ENCODE data around the gene SGCA. TPM values are rescaled to one million over a fixed set of nuclear protein-coding genes. Genes with fewer than 3 reads are reported as not detected.

SGCA gene
- total and polyA plus RNA-seq, 2 of the 13 experiments (the other 11 are each of a cell fraction or from before 2014, with no cell fraction given) = not detected

- TF ChIP-seq, protein P1, sequence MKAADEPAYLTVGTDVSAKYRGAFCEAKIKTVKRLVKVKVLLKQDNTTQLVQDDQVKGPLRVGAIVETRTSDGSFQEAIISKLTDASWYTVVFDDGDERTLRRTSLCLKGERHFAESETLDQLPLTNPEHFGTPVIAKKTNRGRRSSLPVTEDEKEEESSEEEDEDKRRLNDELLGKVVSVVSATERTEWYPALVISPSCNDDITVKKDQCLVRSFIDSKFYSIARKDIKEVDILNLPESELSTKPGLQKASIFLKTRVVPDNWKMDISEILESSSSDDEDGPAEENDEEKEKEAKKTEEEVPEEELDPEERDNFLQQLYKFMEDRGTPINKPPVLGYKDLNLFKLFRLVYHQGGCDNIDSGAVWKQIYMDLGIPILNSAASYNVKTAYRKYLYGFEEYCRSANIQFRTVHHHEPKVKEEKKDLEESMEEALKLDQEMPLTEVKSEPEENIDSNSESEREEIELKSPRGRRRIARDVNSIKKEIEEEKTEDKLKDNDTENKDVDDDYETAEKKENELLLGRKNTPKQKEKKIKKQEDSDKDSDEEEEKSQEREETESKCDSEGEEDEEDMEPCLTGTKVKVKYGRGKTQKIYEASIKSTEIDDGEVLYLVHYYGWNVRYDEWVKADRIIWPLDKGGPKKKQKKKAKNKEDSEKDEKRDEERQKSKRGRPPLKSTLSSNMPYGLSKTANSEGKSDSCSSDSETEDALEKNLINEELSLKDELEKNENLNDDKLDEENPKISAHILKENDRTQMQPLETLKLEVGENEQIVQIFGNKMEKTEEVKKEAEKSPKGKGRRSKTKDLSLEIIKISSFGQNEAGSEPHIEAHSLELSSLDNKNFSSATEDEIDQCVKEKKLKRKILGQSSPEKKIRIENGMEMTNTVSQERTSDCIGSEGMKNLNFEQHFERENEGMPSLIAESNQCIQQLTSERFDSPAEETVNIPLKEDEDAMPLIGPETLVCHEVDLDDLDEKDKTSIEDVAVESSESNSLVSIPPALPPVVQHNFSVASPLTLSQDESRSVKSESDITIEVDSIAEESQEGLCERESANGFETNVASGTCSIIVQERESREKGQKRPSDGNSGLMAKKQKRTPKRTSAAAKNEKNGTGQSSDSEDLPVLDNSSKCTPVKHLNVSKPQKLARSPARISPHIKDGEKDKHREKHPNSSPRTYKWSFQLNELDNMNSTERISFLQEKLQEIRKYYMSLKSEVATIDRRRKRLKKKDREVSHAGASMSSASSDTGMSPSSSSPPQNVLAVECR (CRISPR knock-in tag; IDR thresholded peaks at IDR 0.05; ENCODE audit: borderline replicate concordance) = peak; percentile 80
- TF ChIP-seq ZNF749 (CRISPR knock-in tag; IDR thresholded peaks at IDR 0.05; ENCODE audit: borderline replicate concordance) = no peak
- no peak; the same call in none of the 2 replicates for TF ChIP-seq FOXC1 (CRISPR knock-in tag; IDR thresholded peaks at IDR 0.05; ENCODE audit: borderline replicate concordance)
- TF ChIP-seq, protein P2, sequence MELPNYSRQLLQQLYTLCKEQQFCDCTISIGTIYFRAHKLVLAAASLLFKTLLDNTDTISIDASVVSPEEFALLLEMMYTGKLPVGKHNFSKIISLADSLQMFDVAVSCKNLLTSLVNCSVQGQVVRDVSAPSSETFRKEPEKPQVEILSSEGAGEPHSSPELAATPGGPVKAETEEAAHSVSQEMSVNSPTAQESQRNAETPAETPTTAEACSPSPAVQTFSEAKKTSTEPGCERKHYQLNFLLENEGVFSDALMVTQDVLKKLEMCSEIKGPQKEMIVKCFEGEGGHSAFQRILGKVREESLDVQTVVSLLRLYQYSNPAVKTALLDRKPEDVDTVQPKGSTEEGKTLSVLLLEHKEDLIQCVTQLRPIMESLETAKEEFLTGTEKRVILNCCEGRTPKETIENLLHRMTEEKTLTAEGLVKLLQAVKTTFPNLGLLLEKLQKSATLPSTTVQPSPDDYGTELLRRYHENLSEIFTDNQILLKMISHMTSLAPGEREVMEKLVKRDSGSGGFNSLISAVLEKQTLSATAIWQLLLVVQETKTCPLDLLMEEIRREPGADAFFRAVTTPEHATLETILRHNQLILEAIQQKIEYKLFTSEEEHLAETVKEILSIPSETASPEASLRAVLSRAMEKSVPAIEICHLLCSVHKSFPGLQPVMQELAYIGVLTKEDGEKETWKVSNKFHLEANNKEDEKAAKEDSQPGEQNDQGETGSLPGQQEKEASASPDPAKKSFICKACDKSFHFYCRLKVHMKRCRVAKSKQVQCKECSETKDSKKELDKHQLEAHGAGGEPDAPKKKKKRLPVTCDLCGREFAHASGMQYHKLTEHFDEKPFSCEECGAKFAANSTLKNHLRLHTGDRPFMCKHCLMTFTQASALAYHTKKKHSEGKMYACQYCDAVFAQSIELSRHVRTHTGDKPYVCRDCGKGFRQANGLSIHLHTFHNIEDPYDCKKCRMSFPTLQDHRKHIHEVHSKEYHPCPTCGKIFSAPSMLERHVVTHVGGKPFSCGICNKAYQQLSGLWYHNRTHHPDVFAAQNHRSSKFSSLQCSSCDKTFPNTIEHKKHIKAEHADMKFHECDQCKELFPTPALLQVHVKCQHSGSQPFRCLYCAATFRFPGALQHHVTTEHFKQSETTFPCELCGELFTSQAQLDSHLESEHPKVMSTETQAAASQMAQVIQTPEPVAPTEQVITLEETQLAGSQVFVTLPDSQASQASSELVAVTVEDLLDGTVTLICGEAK (IDR thresholded peaks at IDR 0.05) = no peak
- TF ChIP-seq, protein P2 (CRISPR knock-in tag; IDR thresholded peaks at IDR 0.05) = 0 out of 2 replicates have a peak, but pooled peaks have one; percentile 37
- no peak for TF ChIP-seq HOXA7 (CRISPR knock-in tag; IDR thresholded peaks at IDR 0.05)
- peak; percentile 37; the same call in 1 of the 2 replicates for TF ChIP-seq FOXA3 (CRISPR knock-in tag; IDR thresholded peaks at IDR 0.05)
- peak; percentile 82; the same call in 1 of the 2 replicates for TF ChIP-seq SPEN (CRISPR knock-in tag; IDR thresholded peaks at IDR 0.05; ENCODE audit: low read depth)
- TF ChIP-seq, protein P3, sequence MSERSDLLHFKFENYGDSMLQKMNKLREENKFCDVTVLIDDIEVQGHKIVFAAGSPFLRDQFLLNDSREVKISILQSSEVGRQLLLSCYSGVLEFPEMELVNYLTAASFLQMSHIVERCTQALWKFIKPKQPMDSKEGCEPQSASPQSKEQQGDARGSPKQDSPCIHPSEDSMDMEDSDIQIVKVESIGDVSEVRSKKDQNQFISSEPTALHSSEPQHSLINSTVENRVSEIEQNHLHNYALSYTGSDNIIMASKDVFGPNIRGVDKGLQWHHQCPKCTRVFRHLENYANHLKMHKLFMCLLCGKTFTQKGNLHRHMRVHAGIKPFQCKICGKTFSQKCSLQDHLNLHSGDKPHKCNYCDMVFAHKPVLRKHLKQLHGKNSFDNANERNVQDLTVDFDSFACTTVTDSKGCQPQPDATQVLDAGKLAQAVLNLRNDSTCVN (CRISPR knock-in tag; IDR thresholded peaks at IDR 0.05; ENCODE audit: borderline replicate concordance) = no peak
- peak in 1 of 2 experiments; percentile 67; a peak in 1 of 4 replicates for TF ChIP-seq KLF16 (CRISPR knock-in tag; IDR thresholded peaks at IDR 0.05)
- TF ChIP-seq ZBTB1 (CRISPR knock-in tag; IDR thresholded peaks at IDR 0.05; ENCODE audit: borderline replicate concordance) = no peak
- TF ChIP-seq ZNF746 (CRISPR knock-in tag; IDR thresholded peaks at IDR 0.05) = peak; percentile 75; the same call in 1 of the 2 replicates
- no peak for TF ChIP-seq JDP2 (CRISPR knock-in tag; IDR thresholded peaks at IDR 0.05; ENCODE audit: borderline replicate concordance)
Measured at GRCh38 chr17:50151937-50152547, 13.8 kb upstream of the SGCA start (continued).
